Renal cortex interstitium (tissue), 11 donors: ENCODE results near the gene ZNF783. TPM values are rescaled to one million over a fixed set of nuclear protein-coding genes. Genes with fewer than 3 reads are reported as not detected.
"Not testable (repeated sequence)": the region's sequence is repeated elsewhere in the genome, so short reads cannot be mapped to it uniquely, and the experiment has no call there.

Experiments used
- DNase-seq, 11 donors: peaks; one replicate each; pipeline ENCODE4 v3.0.0-alpha.2; 2013; ENCODE audit warnings: low read depth in 9 of 11, low spot score in 4 of 11; ENCODE audit errors: extremely low read depth in 1 of 11
- polyA plus RNA-seq, 3 donors: library from polyadenylated mRNA; unstranded; fragments of 120-200 nt; gene quantifications; one replicate each; pipeline ENCODE4 v1.2.1, GENCODE V29; 2013; ENCODE audit not compliant: insufficient read length in 3 of 3

Gene ZNF783
- polyA plus RNA-seq, 3 donors = 13.7 to 20.0 (median 15.7) TPM

DNA sequence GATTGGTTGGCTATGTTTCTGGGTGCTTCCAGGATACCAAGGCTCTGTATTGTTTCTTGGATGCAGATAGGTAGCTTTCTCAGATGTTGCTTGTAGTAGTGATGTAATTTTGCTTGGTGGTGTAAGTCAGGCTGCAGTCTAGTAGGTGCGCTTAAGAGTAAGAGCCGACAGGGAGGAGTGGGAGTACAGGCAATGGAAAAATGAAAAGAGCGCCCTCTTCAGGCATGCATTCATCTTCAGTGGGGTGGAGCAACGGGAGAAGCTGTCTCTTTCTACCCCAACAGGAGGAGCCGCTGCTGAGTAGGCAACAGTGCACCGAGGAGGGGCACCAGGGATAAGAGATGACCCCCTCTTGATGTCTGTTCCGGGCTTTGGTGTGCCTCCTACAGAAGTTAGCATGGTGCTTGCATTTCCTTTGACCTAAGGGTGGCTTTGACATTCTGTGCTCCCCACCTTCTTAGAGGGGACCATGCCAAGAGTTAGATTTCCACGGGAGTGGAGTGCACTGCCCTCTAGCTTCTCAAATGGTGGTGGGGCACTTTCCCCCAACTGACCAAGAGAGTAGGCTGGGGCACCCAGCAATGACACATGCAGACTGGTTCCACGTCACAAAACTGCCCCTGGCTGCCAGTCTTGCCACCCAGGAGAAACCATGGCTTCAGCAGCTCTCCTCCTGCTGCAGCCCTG is 56.1 kb downstream of the ZNF783 start:
- DNase-seq = no peak

DNA sequence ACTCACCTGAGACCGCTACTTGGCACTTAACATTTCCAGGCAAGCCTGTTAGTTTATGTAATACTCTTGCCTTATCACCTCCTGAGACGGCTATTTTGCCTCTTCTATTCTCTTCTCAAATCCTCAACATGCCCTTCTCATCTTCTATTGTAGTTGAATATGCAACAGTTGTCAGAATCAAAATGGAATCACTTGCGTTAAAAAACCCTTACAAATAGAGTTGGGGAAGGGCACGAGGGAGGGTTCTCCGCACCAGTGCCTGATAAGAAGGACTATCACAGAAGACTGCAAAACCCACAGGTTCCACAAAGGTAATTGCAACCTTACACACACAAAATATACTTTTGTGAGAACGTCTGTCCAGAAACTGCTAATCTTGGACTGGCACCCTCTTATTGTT is 57.4 kb downstream of the ZNF783 start:
- no peak for DNase-seq

- no peak for DNase-seq
These were observed 58.5 kb downstream of the ZNF783 start for GRCh38 chr7:149320313-149321124.

GRCh38 chr7:149321125-149321905 is 59.3 kb downstream of the ZNF783 start:
- DNase-seq = not testable (repeated sequence)

DNA sequence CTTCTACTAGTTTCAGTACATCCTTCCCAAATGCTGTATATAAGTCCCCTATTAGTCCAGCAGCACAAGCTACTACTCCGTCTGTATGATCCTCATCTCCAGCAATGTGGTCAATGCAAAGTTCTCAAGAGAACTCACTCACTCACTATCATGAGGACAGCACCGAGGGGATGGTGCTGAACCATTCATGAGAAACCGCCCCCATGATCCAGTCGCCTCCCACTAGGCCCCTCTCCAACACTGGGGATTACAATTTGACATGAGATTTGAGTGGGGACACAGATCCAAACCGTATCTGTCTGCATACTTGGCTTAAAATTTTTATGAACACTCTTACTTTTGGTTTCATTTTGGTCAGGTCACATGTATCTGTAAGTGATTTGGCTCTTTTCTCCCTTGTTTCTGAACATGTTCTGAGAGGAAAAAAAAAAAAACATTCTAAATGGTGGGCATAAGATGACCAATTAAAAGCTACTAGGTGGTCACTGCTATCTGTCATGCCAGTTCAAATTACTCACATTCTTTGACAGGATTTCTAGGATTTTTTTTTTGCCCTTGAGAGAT is 60.1 kb downstream of the ZNF783 start:
- no peak for DNase-seq

- no peak for DNase-seq
These were observed 60.7 kb downstream of the ZNF783 start for GRCh38 chr7:149322737-149323136.

GRCh38 chr7:149325248-149325647 is 63.3 kb downstream of the ZNF783 start:
- DNase-seq = no peak

DNA sequence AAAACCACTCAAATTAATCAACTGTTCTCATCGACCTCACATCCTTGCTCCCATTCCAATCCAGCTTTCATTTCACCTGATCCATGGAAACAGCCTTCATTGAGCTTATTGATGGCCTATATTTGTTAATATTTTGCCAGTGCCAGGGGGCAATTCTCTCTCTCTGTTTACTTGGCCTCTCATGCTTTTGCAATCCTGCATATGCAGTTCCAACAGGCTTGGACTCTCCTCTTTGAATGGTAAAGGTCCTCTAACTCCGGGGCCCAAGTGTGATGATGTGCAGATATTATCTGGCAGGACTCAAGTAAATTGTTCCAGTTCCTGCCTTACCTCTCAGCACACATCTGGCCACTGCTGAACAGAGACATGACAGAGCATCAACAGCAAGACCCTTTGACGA is 67.3 kb downstream of the ZNF783 start:
- no peak for DNase-seq

- no peak for DNase-seq
These were observed 67.9 kb downstream of the ZNF783 start for GRCh38 chr7:149329766-149330334.

- DNase-seq = no peak
These were observed 69.0 kb downstream of the ZNF783 start for GRCh38 chr7:149330914-149331567.

- DNase-seq = not testable (repeated sequence)
These were observed 70.8 kb downstream of the ZNF783 start for GRCh38 chr7:149332602-149333320.

GRCh38 chr7:149333321-149333717 is 71.3 kb downstream of the ZNF783 start:
- DNase-seq = no peak

GRCh38 chr7:149334219-149334618 is 72.2 kb downstream of the ZNF783 start:
- DNase-seq = no peak

Other genes with a start within 250 kb of the ZNF783 start
- gene PDIA4, start 233.7 kb upstream of the ZNF783 start, polyA plus RNA-seq = 100 to 1,000 TPM; 180 to 196 (median 193) TPM
- 10 to 100 TPM in 1 of 3 donors, 1 to 10 TPM in 2; 8.8 to 11.2 (median 9.9) TPM for gene ZNF786, start 171.5 kb upstream of the ZNF783 start, polyA plus RNA-seq
- gene ZNF425, start 135.9 kb upstream of the ZNF783 start, polyA plus RNA-seq = 1 to 10 TPM; 6.3 to 7.2 (median 6.5) TPM
- 10 to 100 TPM; 11.8 to 14.4 (median 14.2) TPM for gene ZNF398, start 114.7 kb upstream of the ZNF783 start, polyA plus RNA-seq
- 10 to 100 TPM; 23.4 to 28.9 (median 27.2) TPM for gene ZNF282, start 66.7 kb upstream of the ZNF783 start, polyA plus RNA-seq
- gene ZNF212, start 22.5 kb upstream of the ZNF783 start, polyA plus RNA-seq = 10 to 100 TPM; 16.8 to 20.2 (median 18.3) TPM
- 10 to 100 TPM; 12.4 to 16.5 (median 14.1) TPM for gene ZNF777, start 198.9 kb downstream of the ZNF783 start, polyA plus RNA-seq
- gene ZNF746, start 235.6 kb downstream of the ZNF783 start, polyA plus RNA-seq = 10 to 100 TPM; 12.4 to 17.0 (median 14.2) TPM